ENCODE measurements around the gene KLK2.

The KLK2 gene

GRCh38 chr19:50873056-50873455 is at the start of gene KLK2:
Gene KLK2 (plus strand): TSS chr19:50873439. CDS start chr19:50873474, 35 bp downstream.
- DNase-seq (ENCODE audit: low read depth): no peak

GRCh38 chr19:50826492-50827240 is 46.6 kb upstream of the KLK2 start:
- no peak for DNase-seq (ENCODE audit: low read depth)

GRCh38 chr19:50827476-50827875 is 45.8 kb upstream of the KLK2 start:
- DNase-seq (ENCODE audit: low read depth): no peak

- no peak for DNase-seq (ENCODE audit: low read depth)
Observed at GRCh38 chr19:50829801-50830200, 43.4 kb upstream of the KLK2 start.

- no peak for DNase-seq (ENCODE audit: low read depth)
Observed at GRCh38 chr19:50830266-50831025, 42.8 kb upstream of the KLK2 start.

GRCh38 chr19:50831026-50831396 is 42.2 kb upstream of the KLK2 start:
- DNase-seq (ENCODE audit: low read depth): no peak

- no peak for DNase-seq (ENCODE audit: low read depth)
Observed at GRCh38 chr19:50832666-50833065, 40.6 kb upstream of the KLK2 start.

GRCh38 chr19:50833117-50833801 is 40.0 kb upstream of the KLK2 start, which contains the start of gene KLK15:
Gene KLK15 (minus strand): TSS chr19:50833574. CDS start chr19:50831492, 2,082 bp downstream.
- DNase-seq (ENCODE audit: low read depth): no peak

GRCh38 chr19:50833802-50834167 is 39.5 kb upstream of the KLK2 start:
- no peak for DNase-seq (ENCODE audit: low read depth)

GRCh38 chr19:50835103-50835784 is 38.0 kb upstream of the KLK2 start:
- no peak for DNase-seq (ENCODE audit: low read depth)

GRCh38 chr19:50835785-50836542 is 37.3 kb upstream of the KLK2 start:
- peak; percentile 32 for DNase-seq (ENCODE audit: low read depth)

- no peak for DNase-seq (ENCODE audit: low read depth)
Observed at GRCh38 chr19:50836543-50837195, 36.6 kb upstream of the KLK2 start.

- no peak for DNase-seq (ENCODE audit: low read depth)
Observed at GRCh38 chr19:50837300-50837699, 35.9 kb upstream of the KLK2 start.

- DNase-seq (ENCODE audit: low read depth): no peak
Observed at GRCh38 chr19:50838239-50838638, 35.0 kb upstream of the KLK2 start.

- no peak for DNase-seq (ENCODE audit: low read depth)
Observed at GRCh38 chr19:50839712-50840655, 33.3 kb upstream of the KLK2 start.

- DNase-seq (ENCODE audit: low read depth): no peak
Observed at GRCh38 chr19:50842130-50842529, 31.1 kb upstream of the KLK2 start.

GRCh38 chr19:50843205-50843604 is 30.0 kb upstream of the KLK2 start:
- DNase-seq (ENCODE audit: low read depth): no peak

- no peak for DNase-seq (ENCODE audit: low read depth)
Observed at GRCh38 chr19:50843701-50844221, 29.5 kb upstream of the KLK2 start.

GRCh38 chr19:50844296-50844935 is 28.8 kb upstream of the KLK2 start:
- no peak for DNase-seq (ENCODE audit: low read depth)
